B cell (primary cell): ENCODE measurements around the gene HTR1D. TPM values are rescaled to one million over a fixed set of nuclear protein-coding genes. Genes with fewer than 3 reads are reported as not detected.

Experiments
- ATAC-seq: fragments of 200-7000 bp; cut with Tn5 transposase; one replicate; pipeline ENCODE4 v1.10.0; 2021; ENCODE audit warnings: low read depth, mild to moderate bottlenecking, moderate number of reproducible peaks, moderate library complexity
- CTCF ChIA-PET: fragments of 350-600 bp; sonication (Branson Sonifier 250); formaldehyde crosslinking; loops from one replicate; lab custom pipeline; 2021; ENCODE audit warnings: antibody characterized with exemption, inconsistent platforms; lab: Charles Lee
- POLR2A ChIA-PET: fragments of 350-600 bp; sonication (Branson Sonifier 250); formaldehyde crosslinking; loops from one replicate; lab custom pipeline; 2021; ENCODE audit warnings: antibody characterized with exemption; lab: Charles Lee
- DNase-seq: peaks from one replicate; pipeline ENCODE4 v3.0.0; 2013
- H2AFZ ChIP-seq: 2 replicates; pipeline ENCODE4 v1.6.1; 2012; ENCODE audit warnings: mild to moderate bottlenecking, low read depth, low read length; ENCODE audit not compliant: insufficient read depth, poor library complexity, severe bottlenecking
- H3K27ac ChIP-seq, 2 donors: 1 replicate in 1 of 2; 2 replicates in 1 of 2; pipeline ENCODE4 v1.5.1; 2012 to 2013; ENCODE audit warnings: low read length in 2 of 2, mild to moderate bottlenecking in 2 of 2, moderate library complexity in 1 of 2
- H3K27me3 ChIP-seq, 4 experiments: fragments of 200-600 bp in 1 of 4; sonication (generic) in 1 of 4; replicated peaks in 1 of 4; 1 replicate in 2 of 4; 2 replicates in 2 of 4; pipeline versions ENCODE4 v1.6.1 to v1.7.0; 2013 to 2016; ENCODE audit warnings: low read length in 3 of 4, mild to moderate bottlenecking in 2 of 4, mixed read lengths in 1 of 4, moderate library complexity in 1 of 4; ENCODE audit not compliant: insufficient read depth in 4 of 4, control insufficient read depth in 3 of 4; ENCODE audit errors: control extremely low read depth in 1 of 4
- H3K36me3 ChIP-seq, 2 experiments: replicated peaks in 1 of 2; 1 replicate in 1 of 2; 2 replicates in 1 of 2; pipeline versions ENCODE4 v1.6.1 to v1.7.1; 2013; ENCODE audit warnings: low read length in 1 of 2; ENCODE audit not compliant: insufficient read depth in 2 of 2, control insufficient read depth in 1 of 2; ENCODE audit errors: control extremely low read depth in 1 of 2, extremely low read depth in 1 of 2
- H3K4me1 ChIP-seq, 2 donors: fragments of 200-600 bp in 1 of 2; sonication (generic) in 1 of 2; 1 replicate in 1 of 2; 2 replicates in 1 of 2; pipeline versions ENCODE4 v1.5.1 to v1.6.1; 2013 to 2017; ENCODE audit warnings: low read length in 2 of 2; ENCODE audit not compliant: control insufficient read depth in 2 of 2, insufficient read depth in 2 of 2
- H3K4me2 ChIP-seq: replicated peaks from 2 replicates; pipeline ENCODE3; 2012; ENCODE audit warnings: mild to moderate bottlenecking, low read depth, low read length; ENCODE audit not compliant: poor library complexity, severe bottlenecking
- H3K4me3 ChIP-seq, 5 experiments: fragments of 200-600 bp in 1 of 5; sonication (generic) in 1 of 5; 1 replicate in 3 of 5; 2 replicates in 2 of 5; pipeline versions ENCODE4 v1.5.1 to v1.7.0; 2011 to 2016; ENCODE audit warnings: low read length in 4 of 5, mild to moderate bottlenecking in 4 of 5, low read depth in 2 of 5, control low read depth in 1 of 5, moderate library complexity in 1 of 5; ENCODE audit not compliant: insufficient read depth in 1 of 5; ENCODE audit errors: control extremely low read depth in 1 of 5, extremely low read depth in 1 of 5
- H3K79me2 ChIP-seq: fragments of 200-600 bp; sonication (generic); one replicate; pipeline ENCODE4 v1.6.0; 2016; ENCODE audit warnings: low read length; ENCODE audit not compliant: control insufficient read depth, insufficient read depth
- H3K9ac ChIP-seq: fragments of 200-600 bp; sonication (generic); 2 replicates; pipeline ENCODE4 v1.6.1; 2017; ENCODE audit warnings: mild to moderate bottlenecking, low read length, moderate library complexity
- H3K9me3 ChIP-seq, 3 donors: one replicate each; pipeline versions ENCODE4 v1.6.1 to v1.7.1; 2013; ENCODE audit warnings: low read length in 2 of 3; ENCODE audit not compliant: control insufficient read depth in 2 of 3, insufficient read depth in 1 of 3; ENCODE audit errors: control extremely low read depth in 1 of 3
- H4K20me1 ChIP-seq: 2 replicates; pipeline ENCODE4 v1.6.0; 2012; ENCODE audit warnings: mild to moderate bottlenecking, low read length; ENCODE audit not compliant: insufficient read depth, control insufficient read depth, poor library complexity, severe bottlenecking
- H3K27ac Mint-ChIP-seq: one replicate; pipeline ENCODE4 v1.8.0; 2021; ENCODE audit warnings: mixed read lengths
- H3K27me3 Mint-ChIP-seq: one replicate; pipeline ENCODE4 v1.8.0; 2021; ENCODE audit warnings: mixed read lengths
- H3K4me1 Mint-ChIP-seq: one replicate; pipeline ENCODE4 v1.8.0; 2021; ENCODE audit warnings: mixed read lengths
- H3K4me3 Mint-ChIP-seq: one replicate; pipeline ENCODE4 v1.8.0; 2021; ENCODE audit warnings: mixed read lengths
- H3K9me3 Mint-ChIP-seq: one replicate; pipeline ENCODE4 v1.8.0; 2022; ENCODE audit warnings: mixed read lengths; ENCODE audit not compliant: insufficient read depth
- EZH2 ChIP-seq: IDR thresholded peaks from 2 replicates; pipeline ENCODE4 v1.6.1; 2012; ENCODE audit warnings: borderline replicate concordance, low read depth, mild to moderate bottlenecking, moderate library complexity, low read length; ENCODE audit not compliant: insufficient read depth, poor library complexity, severe bottlenecking
- WGBS: methylation state at CpG from one replicate; pipeline ENCODE4 v1.1.5; 2013; ENCODE audit warnings: missing lambda C conversion rate; ENCODE audit not compliant: insufficient coverage; 5-methylcytosine and 5-hydroxymethylcytosine counted together
- intact Hi-C: fragments of 100-400 bp; cut with micrococcal nuclease; formaldehyde crosslinking; loops from one replicate; pipeline ENCODE4 v1.10.0; 2022
- polyA plus RNA-seq: library from polyadenylated mRNA; depleted of rRNA; stranded (reverse); fragments of >200 nt; gene quantifications from 2 replicates; pipeline ENCODE4 v1.2.3, GENCODE V29; 2012
- total RNA-seq, 2 donors: library from RNA; stranded (reverse); fragments of 120-200 nt in 1 of 2; gene quantifications; 1 replicate in 1 of 2; 2 replicates in 1 of 2; pipeline versions ENCODE4 v1.2.3 to v1.2.4, GENCODE V29; 2013 to 2022
- TF ChIP-seq, protein P1 (sequence below): fragments of 200-600 bp; IDR thresholded peaks from one replicate; pipeline ENCODE4 v1.8.0; 2022; ENCODE audit warnings: antibody characterized with exemption, mild to moderate bottlenecking

The HTR1D gene
- total and polyA plus RNA-seq, 2 donors (not counting 1 experiment from before 2014, with no cell fraction given): not detected

DNA sequence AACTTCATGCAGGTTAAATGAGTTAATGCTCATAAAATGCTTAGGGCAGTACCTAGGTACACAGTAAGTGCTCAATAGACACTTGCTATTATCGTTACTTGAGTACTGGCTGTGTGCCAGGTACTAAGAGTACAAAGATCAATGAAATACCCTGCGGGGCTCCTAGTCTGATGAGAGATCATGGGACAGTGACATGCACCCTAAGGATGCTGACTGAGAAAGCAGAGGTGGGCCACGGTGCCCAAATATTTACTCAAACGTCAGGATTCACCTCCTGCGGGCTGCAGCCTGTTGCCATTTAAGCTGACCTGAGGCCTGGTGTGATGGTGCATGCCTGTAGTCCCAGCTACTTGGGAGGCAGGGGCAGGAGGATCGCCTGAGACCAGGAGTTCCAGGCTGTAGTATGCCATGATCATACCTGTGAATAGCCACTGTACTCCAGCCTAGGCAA is 28.8 kb downstream of the HTR1D start:
- H3K27me3 ChIP-seq: no peaks in the 10 kb centered on the region
- no peaks in the 10 kb centered on the region for H3K9me3 ChIP-seq
- no peak for TF ChIP-seq EZH2
- TF ChIP-seq, protein P1, sequence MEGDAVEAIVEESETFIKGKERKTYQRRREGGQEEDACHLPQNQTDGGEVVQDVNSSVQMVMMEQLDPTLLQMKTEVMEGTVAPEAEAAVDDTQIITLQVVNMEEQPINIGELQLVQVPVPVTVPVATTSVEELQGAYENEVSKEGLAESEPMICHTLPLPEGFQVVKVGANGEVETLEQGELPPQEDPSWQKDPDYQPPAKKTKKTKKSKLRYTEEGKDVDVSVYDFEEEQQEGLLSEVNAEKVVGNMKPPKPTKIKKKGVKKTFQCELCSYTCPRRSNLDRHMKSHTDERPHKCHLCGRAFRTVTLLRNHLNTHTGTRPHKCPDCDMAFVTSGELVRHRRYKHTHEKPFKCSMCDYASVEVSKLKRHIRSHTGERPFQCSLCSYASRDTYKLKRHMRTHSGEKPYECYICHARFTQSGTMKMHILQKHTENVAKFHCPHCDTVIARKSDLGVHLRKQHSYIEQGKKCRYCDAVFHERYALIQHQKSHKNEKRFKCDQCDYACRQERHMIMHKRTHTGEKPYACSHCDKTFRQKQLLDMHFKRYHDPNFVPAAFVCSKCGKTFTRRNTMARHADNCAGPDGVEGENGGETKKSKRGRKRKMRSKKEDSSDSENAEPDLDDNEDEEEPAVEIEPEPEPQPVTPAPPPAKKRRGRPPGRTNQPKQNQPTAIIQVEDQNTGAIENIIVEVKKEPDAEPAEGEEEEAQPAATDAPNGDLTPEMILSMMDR: no peak
- DNase-seq (no peak), ATAC-seq (no peak)
- ChIA-PET POLR2A (no interaction called here), CTCF (interaction anchor here (18.4 kb wide), 1 partner anchor 94 kb away, joined by 884 read pairs; no protein-coding TSS in a partner anchor)
- Mint-ChIP-seq H3K27me3 (peaks cover 18% of the 10 kb centered on the region), H3K9me3 (no peaks in the 10 kb centered on the region), H3K4me3 (no peak overlapping the region), H3K4me1 (peaks cover 4% of the 10 kb centered on the region), H3K27ac (no peak overlapping the region)
- H3K4me3 ChIP-seq: no peak overlapping the region
- no peak overlapping the region for H3K9ac ChIP-seq
- no peaks in the 10 kb centered on the region for H3K79me2 ChIP-seq
- 96% methylated on average over 6 of the region's 6 CpGs for WGBS
- no peak overlapping the region for H3K27ac ChIP-seq
- H3K36me3 ChIP-seq: no peaks in the 10 kb centered on the region
- no peak overlapping the region for H2AFZ ChIP-seq
- H3K4me2 ChIP-seq: no peak overlapping the region
- H4K20me1 ChIP-seq: no peaks in the 10 kb centered on the region
- peaks cover 3 to 8% of the 10 kb centered on the region in 2 donors for H3K4me1 ChIP-seq
- intact Hi-C loops: loop anchor here (10.0 kb wide), 1 partner anchor 484 kb away; no protein-coding TSS in a partner anchor

GRCh38 chr1:23187637-23188036 is 29.7 kb downstream of the HTR1D start:
- H3K4me2 ChIP-seq: no peak overlapping the region
- intact Hi-C loops: loop anchor here (10.0 kb wide), 1 partner anchor 483 kb away; no protein-coding TSS in a partner anchor
- peaks cover 3 to 8% of the 10 kb centered on the region in 2 donors for H3K4me1 ChIP-seq
- POLR2A ChIA-PET: no interaction called here
- 82% methylated on average over 3 of the region's 5 CpGs for WGBS
- H4K20me1 ChIP-seq: no peaks in the 10 kb centered on the region
- ATAC-seq (no peak), DNase-seq (no peak)
- peaks cover 11% of the 10 kb centered on the region for H3K27me3 Mint-ChIP-seq
- no peaks in the 10 kb centered on the region for H3K36me3 ChIP-seq
- CTCF ChIA-PET: interaction anchor here (5.3 to 18.4 kb wide), 3 partner anchors 77 to 212 kb away, joined by 38 to 884 read pairs (median 103); partner anchors contain the start of gene LACTBL1
- no peaks in the 10 kb centered on the region for H3K79me2 ChIP-seq
- no peak overlapping the region for H3K9ac ChIP-seq
- H3K9me3 ChIP-seq: no peaks in the 10 kb centered on the region
- no peak for TF ChIP-seq EZH2
- TF ChIP-seq, protein P1: no peak
- no peak overlapping the region for H2AFZ ChIP-seq
- peaks cover 4% of the 10 kb centered on the region for H3K4me1 Mint-ChIP-seq
- H3K4me3 Mint-ChIP-seq: no peak overlapping the region
- no peaks in the 10 kb centered on the region for H3K9me3 Mint-ChIP-seq
- peaks cover 0 to 2% (median 0%) of the 10 kb centered on the region in 4 experiments for H3K27me3 ChIP-seq
- no peak overlapping the region for H3K4me3 ChIP-seq
- H3K27ac ChIP-seq: no peak overlapping the region
- no peak overlapping the region for H3K27ac Mint-ChIP-seq
